Activated naive CD4-positive, alpha-beta T cell treated with anti-CD3 and anti-CD28 coated beads, Interleukin-2, amount 50 U/mL, for 72 hours (primary cell): ENCODE results near the gene KCTD14. TPM values are rescaled to one million over a fixed set of nuclear protein-coding genes. Genes with fewer than 3 reads are reported as not detected.
"Not testable (repeated sequence)": the region's sequence is repeated elsewhere in the genome, so short reads cannot be mapped to it uniquely, and the experiment has no call there.

Experiments used
- ATAC-seq, 2 donors: fragments of 150-1000 bp; cut with Tn5 transposase; 2 replicates each; pipeline ENCODE4 v1.10.0; 2021; ENCODE audit warnings: mild to moderate bottlenecking in 2 of 2, moderate library complexity in 2 of 2
- DNase-seq, 2 donors: peaks; one replicate each; pipeline ENCODE4 v3.0.0; 2021 to 2022; ENCODE audit warnings: low spot score in 2 of 2
- H3K27ac Mint-ChIP-seq, 2 donors: one replicate each; pipeline ENCODE4 v1.8.0; 2022; ENCODE audit warnings: mild to moderate bottlenecking in 2 of 2, mixed read lengths in 2 of 2
- H3K36me3 Mint-ChIP-seq, 2 donors: one replicate each; pipeline ENCODE4 v1.8.0; 2022; ENCODE audit warnings: mixed read lengths in 2 of 2
- H3K9me3 Mint-ChIP-seq, 2 donors: one replicate each; pipeline ENCODE4 v1.8.0; 2022; ENCODE audit warnings: mixed read lengths in 2 of 2
- total RNA-seq, 2 donors: library from RNA; stranded (reverse); gene quantifications; one replicate each; pipeline ENCODE4 v1.2.3, GENCODE V29; 2022

Gene KCTD14
- total RNA-seq, 2 donors from 2014 or later, result 0.19 to 0.23 TPM

DNA sequence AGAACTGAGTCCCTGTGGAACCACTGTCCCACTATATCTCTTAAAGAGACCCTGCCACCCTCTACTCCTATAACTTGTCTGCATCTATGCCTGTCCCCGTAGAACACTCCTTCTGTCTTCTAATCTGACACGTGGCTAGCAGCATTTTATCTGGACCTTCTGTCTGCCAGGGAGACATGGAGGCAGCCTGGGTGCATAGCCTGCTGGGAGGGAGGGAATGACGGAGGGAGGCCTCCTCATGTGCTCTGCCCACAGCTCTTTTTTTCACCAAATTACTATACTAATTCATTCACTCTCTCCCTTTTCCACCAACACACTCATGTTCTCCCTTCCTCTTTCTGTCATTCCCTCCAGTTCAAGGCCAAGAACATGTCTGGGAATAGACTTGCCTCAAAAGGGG lies 33.0 kb upstream of the KCTD14 start:
- no peaks in the 10 kb centered on the region for H3K36me3 Mint-ChIP-seq
- no peak for ATAC-seq
- no peaks in the 10 kb centered on the region for H3K9me3 Mint-ChIP-seq
- DNase-seq, result no peak
- no peak overlapping the region for H3K27ac Mint-ChIP-seq

GRCh38 chr11:78054971-78055370 lies 31.9 kb upstream of the KCTD14 start:
- no peak for ATAC-seq
- no peak for DNase-seq
- Mint-ChIP-seq H3K9me3 (no peaks in the 10 kb centered on the region), H3K27ac (no peak overlapping the region), H3K36me3 (no peaks in the 10 kb centered on the region)

DNA sequence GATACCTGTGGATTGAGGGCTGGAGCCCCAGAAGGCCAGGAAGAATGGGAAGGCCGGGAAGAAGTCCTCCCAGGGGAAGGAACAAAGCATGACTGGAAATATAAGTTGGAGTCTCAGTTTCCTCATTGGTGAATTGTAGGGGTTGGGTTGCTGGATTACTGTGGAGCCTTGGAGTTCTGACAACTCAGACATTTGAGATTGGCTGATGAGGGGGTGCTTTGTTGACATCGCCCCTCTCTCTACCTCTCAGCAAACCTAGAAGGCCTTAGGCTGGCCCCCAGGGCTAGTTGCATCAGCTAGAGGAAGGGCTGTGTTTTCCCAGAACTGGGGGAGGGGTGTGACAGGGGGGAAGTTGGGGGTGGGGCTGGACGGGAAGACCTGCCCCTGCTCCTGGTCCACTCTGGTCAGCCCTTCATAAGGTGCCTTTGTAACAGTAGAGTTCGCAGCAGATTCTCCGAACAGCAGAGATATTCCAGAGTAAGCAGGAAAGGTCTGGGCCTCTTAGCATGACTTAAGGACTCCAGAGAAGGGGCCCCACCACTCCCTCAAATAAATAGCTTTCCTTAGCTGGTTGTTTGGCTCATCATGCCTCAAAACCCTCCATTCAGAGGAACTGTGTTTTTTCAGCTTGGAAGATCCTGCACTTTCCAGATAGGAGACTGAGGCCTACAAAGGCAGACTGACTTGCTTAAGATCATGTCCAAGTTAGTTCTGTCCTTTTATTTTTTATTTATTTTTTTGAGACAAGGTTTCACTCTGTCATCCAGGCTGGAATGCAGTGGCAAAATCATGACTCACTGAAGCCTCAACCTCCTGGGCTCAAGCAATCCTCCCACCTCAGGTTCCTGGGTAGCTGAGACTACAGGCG lies 28.1 kb upstream of the KCTD14 start:
- DNase-seq (no peak), ATAC-seq (no peak)
- Mint-ChIP-seq H3K36me3 (no peaks in the 10 kb centered on the region), H3K9me3 (no peaks in the 10 kb centered on the region), H3K27ac (peak overlapping the region; percentile 41 to 87)

DNA sequence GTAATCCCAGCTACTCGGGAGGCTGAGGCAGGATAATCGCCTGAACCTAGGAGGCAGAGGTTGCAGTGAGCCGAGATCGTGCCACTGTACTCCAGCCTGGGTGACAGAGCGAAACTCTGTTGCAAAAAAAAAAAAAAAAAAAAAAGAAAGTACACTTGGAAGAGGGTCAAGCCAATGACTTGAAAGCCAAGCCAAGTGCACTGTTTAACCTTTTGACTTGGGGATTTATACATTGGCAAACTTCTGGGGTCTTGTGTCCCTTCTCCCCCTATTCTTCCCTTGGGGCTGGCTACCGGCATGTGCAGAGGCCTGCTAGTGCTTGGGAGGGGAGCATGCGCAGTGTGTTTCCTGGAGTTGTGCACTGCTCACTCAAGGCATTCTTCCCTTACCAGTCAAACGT lies 26.3 kb upstream of the KCTD14 start:
- Mint-ChIP-seq H3K27ac (no peak overlapping the region), H3K9me3 (no peaks in the 10 kb centered on the region), H3K36me3 (no peaks in the 10 kb centered on the region)
- DNase-seq (no peak), ATAC-seq (no peak)

GRCh38 chr11:78048561-78048960 lies 25.5 kb upstream of the KCTD14 start:
- DNase-seq, result no peak
- Mint-ChIP-seq H3K9me3 (no peaks in the 10 kb centered on the region), H3K36me3 (no peaks in the 10 kb centered on the region), H3K27ac (no peak overlapping the region)
- no peak for ATAC-seq

DNA sequence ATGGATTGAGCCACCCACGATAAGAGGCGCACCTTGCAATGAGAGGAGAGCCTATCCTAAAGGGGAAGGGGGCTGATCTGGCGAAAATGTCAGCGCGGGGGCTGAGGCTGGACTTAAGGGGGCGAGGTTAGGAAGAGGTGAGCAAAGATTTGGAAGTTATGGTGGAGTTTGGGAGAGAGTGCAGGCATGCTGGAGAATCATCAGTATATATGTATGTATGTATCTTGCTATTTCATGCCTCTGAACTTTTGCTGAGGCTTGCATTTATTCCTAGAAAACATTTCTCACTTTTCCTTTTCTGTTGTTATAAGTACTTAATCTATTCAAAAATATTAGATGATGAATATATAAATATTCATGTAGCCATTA lies 23.4 kb upstream of the KCTD14 start:
- H3K36me3 Mint-ChIP-seq, result no peaks in the 10 kb centered on the region
- ATAC-seq, result peak in 1 of 2 donors; percentile 28
- no peaks in the 10 kb centered on the region for H3K9me3 Mint-ChIP-seq
- DNase-seq, result no peak
- H3K27ac Mint-ChIP-seq, result no peak overlapping the region

DNA sequence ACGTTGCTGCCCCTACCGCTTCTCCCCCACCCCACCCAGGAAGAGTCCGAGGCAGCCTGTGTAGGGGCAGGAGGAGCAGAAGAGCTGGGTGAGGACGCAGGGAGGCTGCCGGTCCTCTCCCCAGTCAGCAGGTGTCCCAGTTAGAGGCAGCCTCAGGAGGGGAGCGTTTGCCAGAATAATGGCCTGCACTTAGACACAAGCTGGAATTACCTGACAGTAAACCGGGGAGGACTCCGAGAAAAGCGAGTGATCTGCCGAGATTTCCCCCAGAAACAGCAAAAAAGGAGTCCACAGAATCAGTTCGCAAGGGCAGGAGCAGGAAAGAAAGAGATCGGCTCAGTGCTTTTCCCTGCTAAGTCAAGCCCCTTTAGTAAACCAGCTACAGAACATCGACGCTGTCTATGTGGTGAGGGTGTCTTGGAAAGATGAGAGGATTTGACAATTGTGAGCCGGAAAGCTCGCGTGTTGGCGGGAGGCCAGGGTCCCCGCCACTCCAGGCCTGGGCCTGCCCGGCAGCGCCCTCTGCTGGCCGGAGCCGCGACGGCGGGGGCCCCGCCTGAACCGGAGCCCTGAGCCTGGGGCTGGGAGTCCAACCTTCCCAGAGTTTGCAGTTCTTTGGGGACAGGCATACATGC lies 22.9 kb upstream of the KCTD14 start:
- no peaks in the 10 kb centered on the region for H3K9me3 Mint-ChIP-seq
- ATAC-seq (peak; percentile 97 to 98), DNase-seq (peak; percentile 78 to 95)
- no peak overlapping the region for H3K27ac Mint-ChIP-seq
- no peaks in the 10 kb centered on the region for H3K36me3 Mint-ChIP-seq

DNA sequence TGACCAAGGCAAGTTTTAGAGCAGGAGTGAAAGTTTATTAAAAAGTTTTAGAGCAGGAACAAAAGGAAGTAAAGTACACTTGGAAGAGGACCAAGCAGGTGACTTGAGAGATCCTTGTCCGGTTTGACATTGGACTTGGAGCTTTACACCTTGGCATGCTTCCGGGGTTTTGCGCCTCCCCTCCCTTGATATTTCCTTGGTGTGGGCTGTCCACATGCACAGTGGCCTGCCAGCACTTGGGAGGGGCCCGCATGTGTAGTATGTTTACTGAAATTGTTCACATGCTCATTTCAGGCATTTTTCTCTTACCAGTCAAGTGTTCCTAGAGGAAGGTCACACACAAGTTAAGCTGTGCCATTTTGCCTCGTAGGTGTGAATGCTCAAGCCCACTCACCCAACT lies 21.6 kb upstream of the KCTD14 start:
- no peaks in the 10 kb centered on the region for H3K36me3 Mint-ChIP-seq
- no peak overlapping the region for H3K27ac Mint-ChIP-seq
- no peaks in the 10 kb centered on the region for H3K9me3 Mint-ChIP-seq
- no peak for DNase-seq
- no peak for ATAC-seq

- peak overlapping the region in 1 of 2 donors; percentile 69 for H3K27ac Mint-ChIP-seq
- H3K9me3 Mint-ChIP-seq, result no peaks in the 10 kb centered on the region
Measured at GRCh38 chr11:78041843-78042440, 18.9 kb upstream of the KCTD14 start.

GRCh38 chr11:78041380-78041719 lies 18.3 kb upstream of the KCTD14 start:
- peak overlapping the region in 1 of 2 donors; percentile 69 for H3K27ac Mint-ChIP-seq
- not testable (repeated sequence) for DNase-seq, ATAC-seq, H3K9me3 Mint-ChIP-seq, H3K36me3 Mint-ChIP-seq

More at GRCh38 chr11:78041843-78042440, 18.9 kb upstream of the KCTD14 start:
- H3K36me3 Mint-ChIP-seq, result no peaks in the 10 kb centered on the region
- no peak for ATAC-seq
- no peak for DNase-seq

GRCh38 chr11:78040691-78041379 lies 17.8 kb upstream of the KCTD14 start:
- ATAC-seq, result no peak

DNA sequence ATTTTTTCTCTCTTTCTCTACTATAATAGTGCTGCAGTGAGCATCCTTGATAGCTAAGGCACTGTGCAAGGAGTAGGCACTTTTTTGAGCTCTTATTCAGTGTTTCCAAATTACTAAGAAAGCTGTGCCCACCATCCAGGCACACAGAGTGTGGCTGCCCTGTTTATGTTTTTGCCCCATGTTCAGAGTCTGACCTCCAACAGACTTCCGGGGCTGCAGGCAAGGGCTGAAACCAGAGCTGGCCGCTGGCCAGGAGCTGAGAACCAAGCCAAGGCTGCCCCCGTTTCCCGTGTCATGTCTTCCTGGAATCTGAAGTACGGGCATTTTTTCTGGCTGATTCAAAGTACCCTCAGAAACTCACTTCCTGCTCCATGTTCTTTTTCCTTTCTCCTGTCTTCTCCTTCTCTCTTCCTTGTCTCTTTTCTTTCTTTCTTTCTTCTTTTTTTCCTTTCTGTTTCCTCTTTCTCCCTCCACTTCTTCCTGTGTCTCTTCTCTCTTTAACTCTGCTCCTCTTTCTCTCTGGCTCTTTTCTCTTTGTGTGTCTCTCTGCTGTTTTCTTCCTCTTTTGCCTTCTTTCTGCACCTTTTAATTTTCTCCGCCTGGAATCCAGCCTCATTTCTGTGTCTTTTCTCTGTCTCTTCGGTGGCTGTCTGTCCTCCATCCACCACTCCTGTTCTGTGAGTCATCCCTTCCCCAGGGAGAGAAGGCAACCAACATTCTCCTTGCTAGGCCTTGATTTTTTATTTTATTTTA lies 17.0 kb upstream of the KCTD14 start:
- Mint-ChIP-seq H3K9me3 (no peaks in the 10 kb centered on the region), H3K36me3 (no peaks in the 10 kb centered on the region), H3K27ac (peak overlapping the region; percentile 58 to 92)
- ATAC-seq (peak; percentile 76 to 85), DNase-seq (peak; percentile 27 to 61)

More at GRCh38 chr11:78040691-78041379, 17.8 kb upstream of the KCTD14 start:
- peak overlapping the region in 1 of 2 donors; percentile 92 for H3K27ac Mint-ChIP-seq
- H3K36me3 Mint-ChIP-seq, result no peaks in the 10 kb centered on the region
- no peak for DNase-seq
- no peaks in the 10 kb centered on the region for H3K9me3 Mint-ChIP-seq

DNA sequence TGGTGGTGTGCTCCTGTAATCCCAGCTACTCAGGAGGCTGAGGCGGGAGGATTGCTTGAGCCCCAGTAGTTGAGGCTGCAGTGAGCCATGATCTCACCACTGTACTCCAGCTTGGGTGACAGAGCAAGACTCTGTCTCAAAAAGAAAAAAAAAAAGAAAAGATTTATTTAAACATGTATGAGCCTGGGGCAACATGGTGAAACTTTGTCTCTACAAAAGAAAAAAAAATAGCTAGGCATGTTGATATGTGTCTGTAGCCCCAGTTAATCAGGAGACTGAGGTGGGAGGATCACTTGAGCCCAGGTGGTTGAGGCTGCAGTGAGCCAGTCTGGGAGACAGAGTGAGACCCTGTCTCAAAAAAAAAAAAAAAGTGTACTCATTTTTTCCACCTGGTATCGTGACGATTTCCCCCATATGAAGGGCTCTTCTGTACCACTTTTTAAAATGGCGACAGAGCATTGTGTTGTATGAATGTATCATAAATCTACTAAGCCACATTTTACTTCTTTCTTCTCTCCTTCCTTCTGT lies 16.4 kb upstream of the KCTD14 start:
- no peak for DNase-seq

GRCh38 chr11:78038697-78039313 lies 15.7 kb upstream of the KCTD14 start:
- ATAC-seq (no peak), DNase-seq (no peak)
- H3K9me3 Mint-ChIP-seq, result no peaks in the 10 kb centered on the region
- H3K36me3 Mint-ChIP-seq, result no peaks in the 10 kb centered on the region
- H3K27ac Mint-ChIP-seq, result no peak overlapping the region

More for the DNA sequence above, 16.4 kb upstream of the KCTD14 start:
- no peaks in the 10 kb centered on the region for H3K9me3 Mint-ChIP-seq
- H3K36me3 Mint-ChIP-seq, result no peaks in the 10 kb centered on the region
- peak overlapping the region; percentile 58 to 92 for H3K27ac Mint-ChIP-seq
- ATAC-seq, result peak; percentile 54 to 63

GRCh38 chr11:78037825-78038620 lies 14.9 kb upstream of the KCTD14 start:
- DNase-seq (no peak), ATAC-seq (no peak)
- no peaks in the 10 kb centered on the region for H3K36me3 Mint-ChIP-seq
- no peaks in the 10 kb centered on the region for H3K9me3 Mint-ChIP-seq
- H3K27ac Mint-ChIP-seq, result no peak overlapping the region
